ENCODE results near the gene NOS1AP. TPM values are rescaled to one million over a fixed set of nuclear protein-coding genes. Genes with fewer than 3 reads are reported as not detected.

The NOS1AP gene
- total RNA-seq, 4 donors from 2014 or later, result 1.1 to 3.5 (median 2.6) TPM

GRCh38 chr1:162067466-162067865 lies 2.0 kb upstream of the NOS1AP start:
- TF ChIP-seq POLR2A (IDR thresholded peaks at IDR 0.05), result no peak
- no peak for TF ChIP-seq CTCF (IDR thresholded peaks at IDR 0.05)
- 68 to 71% methylated on average over 1 of the region's 1 CpG for WGBS, 2 donors
- H3K4me3 ChIP-seq (ENCODE audit: low read depth, poor library complexity, severe bottlenecking), result no peak overlapping the region
- no peak for DNase-seq (ENCODE audit: low spot score in 2 of 2)
- intact Hi-C loops (cut with DNase I; ENCODE audit: low total_unique reads), result no loop called here

DNA sequence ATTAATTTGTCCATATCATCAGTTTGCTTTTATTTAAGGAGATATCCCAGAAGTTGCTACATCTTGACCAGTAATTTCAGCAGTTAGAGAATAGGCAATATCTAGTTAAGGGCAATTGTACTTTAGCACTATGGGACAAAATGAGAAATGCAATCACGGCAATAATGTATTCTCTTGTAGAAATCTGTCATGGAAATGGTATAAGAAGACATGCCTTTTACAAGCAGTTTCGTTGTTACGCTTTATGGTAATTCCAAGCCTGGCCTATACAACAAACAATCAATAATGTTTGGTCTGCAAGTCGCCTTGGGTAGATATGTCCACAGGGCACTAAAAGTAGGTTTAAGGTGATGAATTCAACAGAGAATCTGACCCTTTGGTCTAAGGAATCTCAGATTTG lies 1.2 kb upstream of the NOS1AP start:
- TF ChIP-seq POLR2A (IDR thresholded peaks at IDR 0.05), result no peak
- TF ChIP-seq CTCF (IDR thresholded peaks at IDR 0.05), result no peak
- 95 to 97% methylated on average over 4 of the region's 4 CpGs for WGBS, 2 donors
- no peak for DNase-seq (ENCODE audit: low spot score in 2 of 2)
- intact Hi-C loops (cut with DNase I; ENCODE audit: low total_unique reads), result no loop called here
- H3K4me3 ChIP-seq (ENCODE audit: low read depth, poor library complexity, severe bottlenecking), result no peak overlapping the region

DNA sequence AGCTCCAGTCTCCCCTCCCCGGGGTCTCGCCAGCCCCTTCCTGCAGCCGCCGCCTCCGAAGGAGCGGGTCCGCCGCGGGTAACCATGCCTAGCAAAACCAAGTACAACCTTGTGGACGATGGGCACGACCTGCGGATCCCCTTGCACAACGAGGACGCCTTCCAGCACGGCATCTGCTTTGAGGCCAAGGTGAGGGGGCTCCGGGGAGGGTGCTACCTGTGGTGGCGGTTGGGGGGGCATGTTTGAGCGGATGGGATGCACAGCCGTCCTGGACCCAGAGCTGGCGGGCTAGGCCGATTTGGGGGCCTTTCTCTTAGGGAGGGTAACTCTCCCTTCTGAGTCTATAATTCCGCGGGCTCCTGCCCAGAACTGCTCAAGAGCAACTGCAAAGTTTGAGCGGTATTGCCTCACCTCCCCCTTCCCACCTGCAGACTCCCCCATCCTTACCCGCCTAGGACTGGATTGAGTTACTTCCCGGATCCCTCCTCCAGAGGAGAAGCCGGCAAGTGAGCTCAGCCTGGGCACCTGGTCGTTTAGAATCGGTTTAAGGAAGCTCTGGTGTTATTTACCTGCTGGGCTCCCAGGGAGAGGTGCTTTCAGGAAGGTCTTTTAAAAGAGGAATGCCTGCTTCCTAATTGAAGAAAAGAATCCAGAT lies 730 bp downstream of the NOS1AP start:
- peak overlapping the region; percentile 62 for H3K4me3 ChIP-seq (ENCODE audit: low read depth, poor library complexity, severe bottlenecking)
- intact Hi-C loops (cut with DNase I; ENCODE audit: low total_unique reads), result no loop called here
- no peak for DNase-seq (ENCODE audit: low spot score in 2 of 2)
- WGBS, 2 donors, result 0 to 1% methylated on average over 6 to 15 of the region's 29 CpGs
- TF ChIP-seq POLR2A (IDR thresholded peaks at IDR 0.05) (no peak), CTCF (IDR thresholded peaks at IDR 0.05) (no peak)

GRCh38 chr1:162070825-162071224 lies 1.3 kb downstream of the NOS1AP start:
- 33 to 42% methylated on average over 7 of the region's 7 CpGs for WGBS, 2 donors

DNA sequence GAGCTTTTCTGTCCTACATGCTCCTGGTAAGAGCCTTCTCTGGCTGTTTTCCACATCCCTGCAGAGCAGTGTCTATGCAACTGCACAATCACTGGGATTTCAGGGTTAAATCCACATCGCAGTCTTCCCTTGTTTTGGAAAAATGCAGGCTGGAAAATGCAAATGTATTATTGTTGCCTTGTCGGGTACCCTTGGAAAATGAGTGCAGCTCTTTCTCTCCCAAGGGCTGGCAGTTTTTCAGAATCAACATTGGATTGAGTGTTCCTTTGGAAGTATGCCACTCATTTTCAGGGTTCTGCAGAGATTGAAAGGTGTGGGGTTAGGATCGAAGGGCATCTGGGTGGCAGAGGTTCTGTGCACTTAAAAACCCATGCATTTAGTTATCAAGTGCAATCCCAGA lies 3.2 kb downstream of the NOS1AP start:
- intact Hi-C loops (cut with DNase I; ENCODE audit: low total_unique reads), result no loop called here
- WGBS, 2 donors, result 30 to 33% methylated on average over 3 of the region's 3 CpGs

More at GRCh38 chr1:162070825-162071224, 1.3 kb downstream of the NOS1AP start:
- no peak for DNase-seq (ENCODE audit: low spot score in 2 of 2)
- intact Hi-C loops (cut with DNase I; ENCODE audit: low total_unique reads), result no loop called here
- TF ChIP-seq CTCF (IDR thresholded peaks at IDR 0.05) (no peak), POLR2A (IDR thresholded peaks at IDR 0.05) (no peak)
- H3K4me3 ChIP-seq (ENCODE audit: low read depth, poor library complexity, severe bottlenecking), result no peak overlapping the region

More for the DNA sequence above, 3.2 kb downstream of the NOS1AP start:
- no peak overlapping the region for H3K4me3 ChIP-seq (ENCODE audit: low read depth, poor library complexity, severe bottlenecking)
- no peak for TF ChIP-seq POLR2A (IDR thresholded peaks at IDR 0.05)
- no peak for TF ChIP-seq CTCF (IDR thresholded peaks at IDR 0.05)
- DNase-seq (ENCODE audit: low spot score in 2 of 2), result no peak

Data from lower leg skin (tissue), 4 donors.